Measurements from ENCODE around the gene DNASE1L2. TPM values are rescaled to one million over a fixed set of nuclear protein-coding genes. Genes with fewer than 3 reads are reported as not detected.
A peak's percentile ranks its signal among the peaks of the same experiment; 100 is the strongest.

The DNASE1L2 gene
- total RNA-seq, 1 donor from 2014 or later = 2.0 TPM

GRCh38 chr16:2190002-2190658 is 46.1 kb upstream of the DNASE1L2 start:
- TF ChIP-seq CTCF (IDR thresholded peaks at IDR 0.05) = no peak
- intact Hi-C loops (cut with DNase I) = no loop called here
- DNase-seq = no peak

GRCh38 chr16:2190659-2191445 is 45.4 kb upstream of the DNASE1L2 start:
- Histone ChIP-seq H3K36me3 (no peaks in the 10 kb centered on the region), H3K9me3 (no peaks in the 10 kb centered on the region), H3K27me3 (ENCODE audit: low read depth) (peaks cover 19% of the 10 kb centered on the region), H3K4me3 (no peak overlapping the region), H3K4me1 (peaks cover 8% of the 10 kb centered on the region), H3K27ac (no peak overlapping the region)
- no peak for DNase-seq
- intact Hi-C loops (cut with DNase I) = no loop called here
- TF ChIP-seq CTCF (IDR thresholded peaks at IDR 0.05) = no peak
- ATAC-seq = no peak

More at GRCh38 chr16:2190002-2190658, 46.1 kb upstream of the DNASE1L2 start:
- H3K9me3 ChIP-seq = no peaks in the 10 kb centered on the region
- H3K4me1 ChIP-seq = peaks cover 1% of the 10 kb centered on the region
- no peak overlapping the region for H3K4me3 ChIP-seq
- H3K27ac ChIP-seq = no peak overlapping the region
- H3K36me3 ChIP-seq = no peaks in the 10 kb centered on the region
- H3K27me3 ChIP-seq (ENCODE audit: low read depth) = peaks cover 12% of the 10 kb centered on the region
- no peak for ATAC-seq

GRCh38 chr16:2191446-2191706 is 44.9 kb upstream of the DNASE1L2 start:
- peaks cover 22% of the 10 kb centered on the region for H3K27me3 ChIP-seq (ENCODE audit: low read depth)
- H3K4me3 ChIP-seq = no peak overlapping the region
- intact Hi-C loops (cut with DNase I) = no loop called here
- H3K36me3 ChIP-seq = no peaks in the 10 kb centered on the region
- H3K27ac ChIP-seq = no peak overlapping the region
- H3K4me1 ChIP-seq = peaks cover 10% of the 10 kb centered on the region
- H3K9me3 ChIP-seq = no peaks in the 10 kb centered on the region
- no peak for TF ChIP-seq CTCF (IDR thresholded peaks at IDR 0.05)
- ATAC-seq (no peak), DNase-seq (no peak)

GRCh38 chr16:2194166-2194834 is 41.9 kb upstream of the DNASE1L2 start:
- DNase-seq (no peak), ATAC-seq (no peak)
- Histone ChIP-seq H3K9me3 (no peaks in the 10 kb centered on the region), H3K36me3 (no peaks in the 10 kb centered on the region), H3K27me3 (ENCODE audit: low read depth) (peaks cover 40% of the 10 kb centered on the region), H3K27ac (no peak overlapping the region), H3K4me1 (peaks cover 13% of the 10 kb centered on the region), H3K4me3 (no peak overlapping the region)
- TF ChIP-seq CTCF (IDR thresholded peaks at IDR 0.05) = no peak
- intact Hi-C loops (cut with DNase I) = no loop called here

GRCh38 chr16:2194852-2195321 is 41.4 kb upstream of the DNASE1L2 start:
- ATAC-seq (peak; percentile 75 to 82), DNase-seq (no peak)
- Histone ChIP-seq H3K27me3 (ENCODE audit: low read depth) (peaks cover 40% of the 10 kb centered on the region), H3K27ac (no peak overlapping the region), H3K4me3 (no peak overlapping the region), H3K9me3 (no peaks in the 10 kb centered on the region), H3K36me3 (no peaks in the 10 kb centered on the region), H3K4me1 (peaks cover 13% of the 10 kb centered on the region)
- intact Hi-C loops (cut with DNase I) = no loop called here
- TF ChIP-seq CTCF (IDR thresholded peaks at IDR 0.05) = peak; percentile 54

Measured in lower lobe of right lung (tissue), 2 donors.